SK-N-SH (cell line): ENCODE results near the gene RAB30.

Experiments
- JUND ChIP-seq: IDR thresholded peaks from 2 replicates; pipeline ENCODE4 v1.4.0; 2012
- RFX5 ChIP-seq: IDR thresholded peaks from 2 replicates; pipeline ENCODE4 v1.6.1; 2012; ENCODE audit warnings: mild to moderate bottlenecking, improper control_type of control experiment, low read length
- TF ChIP-seq, protein P1 (sequence below): IDR thresholded peaks from 2 replicates; pipeline ENCODE4 v1.4.0; 2012; ENCODE audit warnings: low read depth, borderline replicate concordance
- TF ChIP-seq, protein P2 (sequence below): fragments of 200-600 bp; sonication (generic); IDR thresholded peaks from 2 replicates; pipeline ENCODE4 v1.6.1; 2017; ENCODE audit warnings: antibody characterized with exemption, mild to moderate bottlenecking, moderate library complexity

DNA sequence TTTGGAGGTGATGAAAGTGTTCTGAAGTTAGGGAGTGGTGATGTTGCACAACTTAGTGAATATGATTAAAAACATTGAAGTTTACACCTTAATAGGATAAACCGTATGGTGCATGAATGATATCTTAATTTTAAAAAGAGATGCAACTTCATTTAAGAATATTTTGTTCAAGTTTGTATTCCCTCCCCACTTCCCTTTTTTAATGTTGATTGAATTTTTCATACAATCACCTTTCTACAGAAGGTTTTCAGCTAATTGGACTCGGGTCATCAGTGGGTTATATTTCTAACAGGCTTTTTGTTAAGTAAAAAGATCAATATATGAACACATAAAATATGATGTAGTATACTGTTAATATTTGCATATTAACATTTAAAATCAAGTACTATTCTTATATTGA, 97.6 kb downstream of the RAB30 start:
- TF ChIP-seq JUND (no peak), RFX5 (no peak)
- TF ChIP-seq, protein P1, sequence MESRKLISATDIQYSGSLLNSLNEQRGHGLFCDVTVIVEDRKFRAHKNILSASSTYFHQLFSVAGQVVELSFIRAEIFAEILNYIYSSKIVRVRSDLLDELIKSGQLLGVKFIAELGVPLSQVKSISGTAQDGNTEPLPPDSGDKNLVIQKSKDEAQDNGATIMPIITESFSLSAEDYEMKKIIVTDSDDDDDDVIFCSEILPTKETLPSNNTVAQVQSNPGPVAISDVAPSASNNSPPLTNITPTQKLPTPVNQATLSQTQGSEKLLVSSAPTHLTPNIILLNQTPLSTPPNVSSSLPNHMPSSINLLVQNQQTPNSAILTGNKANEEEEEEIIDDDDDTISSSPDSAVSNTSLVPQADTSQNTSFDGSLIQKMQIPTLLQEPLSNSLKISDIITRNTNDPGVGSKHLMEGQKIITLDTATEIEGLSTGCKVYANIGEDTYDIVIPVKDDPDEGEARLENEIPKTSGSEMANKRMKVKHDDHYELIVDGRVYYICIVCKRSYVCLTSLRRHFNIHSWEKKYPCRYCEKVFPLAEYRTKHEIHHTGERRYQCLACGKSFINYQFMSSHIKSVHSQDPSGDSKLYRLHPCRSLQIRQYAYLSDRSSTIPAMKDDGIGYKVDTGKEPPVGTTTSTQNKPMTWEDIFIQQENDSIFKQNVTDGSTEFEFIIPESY = no peak
- TF ChIP-seq, protein P2, sequence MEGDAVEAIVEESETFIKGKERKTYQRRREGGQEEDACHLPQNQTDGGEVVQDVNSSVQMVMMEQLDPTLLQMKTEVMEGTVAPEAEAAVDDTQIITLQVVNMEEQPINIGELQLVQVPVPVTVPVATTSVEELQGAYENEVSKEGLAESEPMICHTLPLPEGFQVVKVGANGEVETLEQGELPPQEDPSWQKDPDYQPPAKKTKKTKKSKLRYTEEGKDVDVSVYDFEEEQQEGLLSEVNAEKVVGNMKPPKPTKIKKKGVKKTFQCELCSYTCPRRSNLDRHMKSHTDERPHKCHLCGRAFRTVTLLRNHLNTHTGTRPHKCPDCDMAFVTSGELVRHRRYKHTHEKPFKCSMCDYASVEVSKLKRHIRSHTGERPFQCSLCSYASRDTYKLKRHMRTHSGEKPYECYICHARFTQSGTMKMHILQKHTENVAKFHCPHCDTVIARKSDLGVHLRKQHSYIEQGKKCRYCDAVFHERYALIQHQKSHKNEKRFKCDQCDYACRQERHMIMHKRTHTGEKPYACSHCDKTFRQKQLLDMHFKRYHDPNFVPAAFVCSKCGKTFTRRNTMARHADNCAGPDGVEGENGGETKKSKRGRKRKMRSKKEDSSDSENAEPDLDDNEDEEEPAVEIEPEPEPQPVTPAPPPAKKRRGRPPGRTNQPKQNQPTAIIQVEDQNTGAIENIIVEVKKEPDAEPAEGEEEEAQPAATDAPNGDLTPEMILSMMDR = no peak
